Heart right ventricle (tissue), 16 donors: ENCODE measurements around the gene GNGT1. TPM values are rescaled to one million over a fixed set of nuclear protein-coding genes. Genes with fewer than 3 reads are reported as not detected.

Experiments
- ATAC-seq, 8 donors: fragments of 200-7000 bp; cut with Tn5 transposase; one replicate each; pipeline ENCODE4 v1.9.1; 2020; ENCODE audit warnings: mild to moderate bottlenecking in 8 of 8, moderate library complexity in 8 of 8, moderate number of reproducible peaks in 1 of 8
- DNase-seq, 2 donors: peaks; one replicate each; pipeline ENCODE4 v3.0.0-alpha.2; 2020
- H3K27ac ChIP-seq, 10 donors: fragments of 200-600 bp; sonication (generic) in 2 of 10; one replicate each; pipeline versions ENCODE4 v1.5.0 to v1.8.0; 2020 to 2022; ENCODE audit warnings: mild to moderate bottlenecking in 3 of 10
- H3K27me3 ChIP-seq, 7 donors: fragments of 200-600 bp; one replicate each; pipeline ENCODE4 v1.8.0; 2021 to 2022; ENCODE audit warnings: mild to moderate bottlenecking in 2 of 7
- H3K36me3 ChIP-seq, 9 donors: fragments of 200-600 bp; sonication (generic) in 1 of 9; one replicate each; pipeline versions ENCODE4 v1.5.0 to v1.8.0; 2020 to 2022; ENCODE audit warnings: mild to moderate bottlenecking in 2 of 9
- H3K4me1 ChIP-seq, 9 donors: fragments of 200-600 bp; sonication (generic) in 1 of 9; one replicate each; pipeline versions ENCODE4 v1.5.0 to v1.8.0; 2020 to 2022; ENCODE audit warnings: mild to moderate bottlenecking in 4 of 9
- H3K4me3 ChIP-seq, 10 donors: fragments of 200-600 bp; sonication (generic) in 2 of 10; one replicate each; pipeline versions ENCODE4 v1.5.0 to v1.8.0; 2020 to 2022; ENCODE audit warnings: mild to moderate bottlenecking in 7 of 10, moderate library complexity in 2 of 10
- H3K9me3 ChIP-seq, 11 donors: fragments of 200-600 bp in 10 of 11; sonication (generic) in 2 of 11; one replicate each; pipeline versions ENCODE4 v1.5.0 to v1.8.0; 2013 to 2022; ENCODE audit warnings: mild to moderate bottlenecking in 2 of 11, control low read depth in 1 of 11, moderate library complexity in 1 of 11
- CTCF ChIP-seq, 9 donors: fragments of 200-600 bp; sonication (generic) in 2 of 9; IDR thresholded peaks; one replicate each; pipeline versions ENCODE4 v1.5.0 to v1.8.0; 2021 to 2022; ENCODE audit warnings: antibody characterized with exemption in 9 of 9, mild to moderate bottlenecking in 5 of 9, moderate library complexity in 1 of 9
- WGBS, 2 donors: extraction: QIAGEN DNeasy Blood & Tissue Kit; methylation state at CpG; one replicate each; pipeline ENCODE4 v1.1.7; 2013; ENCODE audit warnings: inconsistent platforms in 1 of 2; 5-methylcytosine and 5-hydroxymethylcytosine counted together
- intact Hi-C, 10 donors: fragments of 100-400 bp; cut with DNase I; formaldehyde crosslinking; loops; one replicate each; pipeline versions ENCODE4 v1.11.1 to v1.14.2; 2022
- polyA plus RNA-seq, 2 donors: library from polyadenylated mRNA; stranded (reverse); fragments of 200-250 nt; gene quantifications; one replicate each; pipeline ENCODE4 v1.2.3, GENCODE V29; 2013
- total RNA-seq, 10 donors: library from RNA; stranded (reverse); fragmentation: NEBNext Ultra II Directional in 3 of 10; extraction: Animal tissue kit (Norgen Biotek cat#: 25700) in 3 of 10; gene quantifications; one replicate each; pipeline versions ENCODE4 v1.2.1 to v1.2.4, GENCODE V29; 2021 to 2023
- donor health status: Arrhythmogenic right ventricular cardiomyopathy.
- donor health status: ischemic (EF 13 %, LVEDD 7.1; RV severe dilation, severe dysfunction).
- donor health status: healthy with polysubstance abuse.
- donor health status: DM: no; HTN: yes; CAD: no.
- donor health status: DM: no; HTN: no; CAD: no.
- donor health status: ischemic (EF 25% LVEDD 6.9; RV normal size, moderate dysfunction).
- donor health status: ischemic (EF 25% LVEDD 5.7; RV mildly dilated, moderate dysfunction).
- donor health status: healthy.
- donor health status: DM: yes; HTN: yes; CAD: no.
- donor health status: Ischemic cardiomyopathy.
- donor health status: ischemic (EF 35%, LVEDD 5.7; RV mildly dilated, moderate dysfunction).
- donor health status: nonischemic (EF 11% LVEDD 7.7; RV severe dilation, severe dysfunction).
- donor health status: DM: yes; HTN: yes; CAD: no.
- donor health status: PGD.
- donor health status: ischemic (EF 29% LVEDD 5.4; RV normal size, mild dysfunction).
- donor health status: nonischemic (EF 23%, LVEDD 6.1; RV moderate dilation, normal function).

GNGT1 gene
- total and polyA plus RNA-seq, 12 donors, result not detected

GRCh38 chr7:93941945-93942344 lies 35.6 kb downstream of the GNGT1 start:
- 97% methylated on average over 2 of the region's 2 CpGs for WGBS, 2 donors
- H3K4me1 ChIP-seq, result peaks cover 0 to 35% (median 23%) of the 10 kb centered on the region in 9 donors
- ATAC-seq (no peak), DNase-seq (no peak)
- H3K27me3 ChIP-seq, result no peaks in the 10 kb centered on the region
- H3K36me3 ChIP-seq, result no peaks in the 10 kb centered on the region
- no peaks in the 10 kb centered on the region for H3K9me3 ChIP-seq
- no peak for TF ChIP-seq CTCF (IDR thresholded peaks at IDR 0.05)
- H3K4me3 ChIP-seq, result no peak overlapping the region
- intact Hi-C loops, result no loop called here
- no peak overlapping the region for H3K27ac ChIP-seq

GRCh38 chr7:93943816-93944540 lies 37.6 kb downstream of the GNGT1 start:
- no peaks in the 10 kb centered on the region for H3K36me3 ChIP-seq
- no peak overlapping the region for H3K4me3 ChIP-seq
- peaks cover 0 to 39% (median 23%) of the 10 kb centered on the region in 9 donors for H3K4me1 ChIP-seq
- H3K27ac ChIP-seq, result peak overlapping the region in 9 of 10 donors; percentile 18 to 83 (median 47)
- TF ChIP-seq CTCF (IDR thresholded peaks at IDR 0.05), result no peak
- intact Hi-C loops, result no loop called here
- H3K9me3 ChIP-seq, result no peaks in the 10 kb centered on the region
- no peak for DNase-seq
- WGBS, 2 donors, result 49 to 57% methylated on average over 4 of the region's 4 CpGs
- no peak for ATAC-seq
- H3K27me3 ChIP-seq, result no peaks in the 10 kb centered on the region

GRCh38 chr7:93944673-93945072 lies 38.3 kb downstream of the GNGT1 start:
- intact Hi-C loops, result no loop called here
- no peaks in the 10 kb centered on the region for H3K9me3 ChIP-seq
- 20 to 24% methylated on average over 1 of the region's 1 CpG for WGBS, 2 donors
- no peaks in the 10 kb centered on the region for H3K36me3 ChIP-seq
- TF ChIP-seq CTCF (IDR thresholded peaks at IDR 0.05), result no peak
- no peak overlapping the region for H3K4me3 ChIP-seq
- H3K4me1 ChIP-seq, result peaks cover 0 to 39% (median 23%) of the 10 kb centered on the region in 9 donors
- peak overlapping the region in 9 of 10 donors; percentile 25 to 84 (median 69) for H3K27ac ChIP-seq
- H3K27me3 ChIP-seq, result no peaks in the 10 kb centered on the region
- ATAC-seq (peak; percentile 59 to 90 (median 82)), DNase-seq (no peak)

- intact Hi-C loops, result no loop called here
- ATAC-seq (peak in 2 of 8 donors; percentile 50 to 63), DNase-seq (no peak)
- Histone ChIP-seq H3K9me3 (no peaks in the 10 kb centered on the region), H3K27ac (peak overlapping the region; percentile 21 to 84 (median 66)), H3K4me3 (no peak overlapping the region), H3K36me3 (no peaks in the 10 kb centered on the region), H3K4me1 (peaks cover 0 to 39% (median 23%) of the 10 kb centered on the region in 9 donors), H3K27me3 (no peaks in the 10 kb centered on the region)
- 23 to 30% methylated on average over 3 of the region's 3 CpGs for WGBS, 2 donors
- TF ChIP-seq CTCF (IDR thresholded peaks at IDR 0.05), result no peak
Observed at GRCh38 chr7:93945083-93945482, 38.7 kb downstream of the GNGT1 start.
